HG03378 (cell line): ENCODE results near the gene NBPF4.
"Not testable (repeated sequence)": the region's sequence is repeated elsewhere in the genome, so short reads cannot be mapped to it uniquely, and the experiment has no call there.

Experiments used
- ATAC-seq: cut with Tn5 transposase; IDR thresholded peaks from one replicate; pipeline ENCODE4 v1.9.1; 2021; ENCODE audit warnings: mild to moderate bottlenecking, moderate library complexity; ENCODE audit not compliant: unreplicated experiment

NBPF4 gene

DNA sequence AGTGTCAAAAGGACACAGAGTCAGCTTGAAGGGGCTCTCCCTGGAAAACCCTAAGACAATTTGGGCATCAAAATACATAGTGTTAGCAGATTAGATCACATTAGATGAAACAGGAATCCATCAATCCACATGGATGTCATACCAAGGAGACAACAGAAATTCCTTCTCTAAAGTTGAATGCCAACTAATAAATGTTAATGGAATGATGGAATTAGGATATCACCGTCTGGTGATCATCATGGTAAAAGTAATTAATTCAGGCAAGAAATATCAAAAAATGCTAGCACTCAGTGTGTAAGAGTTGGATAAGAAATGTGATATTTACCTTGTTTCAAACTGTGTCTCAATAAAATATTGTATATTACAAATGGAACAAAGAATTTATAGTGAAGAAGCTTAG lies 32.9 kb downstream of the NBPF4 start:
- ATAC-seq: no peak

DNA sequence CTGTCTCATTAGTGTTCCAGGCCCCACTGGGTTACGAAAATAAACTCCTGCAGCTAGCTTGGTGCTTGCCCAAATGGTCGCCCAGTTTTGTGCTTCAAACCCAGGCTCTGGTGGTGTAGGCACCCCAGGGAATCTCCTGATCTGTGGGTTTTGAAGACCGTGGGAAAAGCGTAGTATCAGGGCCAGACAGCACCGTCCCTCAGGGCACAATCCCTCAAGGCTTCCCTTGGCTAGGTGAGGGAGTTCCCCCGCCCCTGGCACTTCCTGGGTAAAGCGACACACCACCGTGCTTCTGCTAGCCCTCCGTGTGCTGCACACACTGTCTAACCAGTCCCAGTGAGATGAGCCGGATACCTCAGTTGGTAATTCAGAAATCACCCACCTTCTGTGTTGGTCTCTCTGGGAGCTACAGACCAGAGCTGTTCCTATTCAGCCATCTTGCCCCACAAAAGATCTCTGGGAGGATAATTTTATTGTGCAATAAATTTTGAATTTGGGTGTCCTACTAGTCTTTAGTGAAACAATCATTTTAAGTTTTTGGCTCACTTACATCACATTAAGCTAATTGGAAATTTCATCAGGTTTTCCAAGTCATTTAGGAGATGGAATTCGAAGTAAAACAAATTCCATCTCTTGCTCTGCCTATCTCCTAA lies 34.3 kb downstream of the NBPF4 start:
- ATAC-seq: no peak

DNA sequence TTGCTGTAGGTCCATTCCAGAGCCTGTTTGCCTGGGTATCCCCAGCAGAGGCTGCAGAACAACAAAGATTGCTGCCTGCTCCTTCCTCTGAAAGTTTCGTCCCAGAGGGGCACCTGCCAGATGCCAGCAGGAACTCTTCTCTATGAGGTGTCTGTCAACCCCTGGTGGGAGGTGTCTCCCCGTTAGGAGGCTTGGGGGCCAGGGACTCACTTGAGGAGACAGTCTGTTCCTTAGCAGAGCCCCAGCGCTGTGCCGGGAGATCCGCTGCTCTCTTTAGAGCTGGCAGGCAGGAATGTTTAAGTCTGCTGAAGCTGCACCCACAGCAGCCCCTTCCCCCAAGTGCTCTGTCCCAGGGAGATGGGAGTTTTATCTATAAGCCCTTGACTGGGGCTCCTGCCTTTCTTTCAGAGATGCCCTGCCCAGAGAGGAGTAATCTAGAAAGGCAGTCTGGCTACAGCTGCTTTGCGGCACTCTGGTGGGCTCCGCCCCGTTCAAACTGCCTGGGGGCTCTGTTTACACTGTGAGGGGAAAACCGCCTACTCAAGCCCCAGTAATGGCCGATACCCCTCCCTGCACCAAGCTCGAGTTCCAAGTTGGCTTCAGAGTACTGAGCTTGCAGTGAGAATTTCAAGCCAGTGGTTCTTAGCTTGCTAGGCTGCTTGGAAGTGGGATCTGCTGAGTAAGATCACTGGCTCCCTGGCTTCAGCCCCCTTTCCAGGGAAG lies 35.0 kb downstream of the NBPF4 start:
- ATAC-seq: no peak

DNA sequence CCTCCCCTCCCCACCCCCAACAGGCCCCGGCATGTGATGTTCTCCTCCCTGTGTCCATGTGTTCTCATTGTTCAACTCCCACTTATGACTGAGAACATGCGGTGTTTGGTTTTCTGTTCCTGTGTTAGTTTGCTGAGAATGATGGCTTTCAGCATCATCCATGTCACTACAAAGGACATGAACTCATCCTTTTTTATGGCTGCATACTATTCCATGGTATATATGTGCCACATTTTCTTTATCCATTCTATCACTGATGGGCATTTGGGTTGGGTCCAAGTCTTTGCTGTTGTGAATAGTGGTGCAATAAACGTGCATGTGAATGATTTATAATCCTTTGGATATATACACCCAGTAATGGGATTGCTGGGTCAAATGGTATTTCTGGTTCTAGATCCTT lies 40.3 kb downstream of the NBPF4 start:
- not testable (repeated sequence) for ATAC-seq

DNA sequence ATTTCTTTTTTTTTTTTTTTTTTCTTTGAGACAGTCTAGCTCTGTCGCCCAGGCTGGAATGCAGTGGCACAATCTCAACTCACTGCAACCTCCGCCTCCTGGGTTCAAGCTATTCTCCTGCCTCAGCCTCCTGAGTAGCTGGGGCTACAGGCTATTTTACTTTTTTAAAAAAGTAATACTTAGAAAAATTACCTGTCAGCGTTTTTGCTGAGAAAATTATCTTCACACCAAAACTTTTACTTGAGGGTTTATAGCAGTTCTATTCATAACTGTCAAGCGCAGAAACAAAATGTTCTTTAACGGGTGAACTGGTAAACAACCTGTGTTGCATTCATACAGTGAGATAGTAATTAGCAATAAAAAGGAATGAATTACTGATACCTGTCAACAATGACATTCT lies 42.2 kb downstream of the NBPF4 start:
- ATAC-seq: no peak

DNA sequence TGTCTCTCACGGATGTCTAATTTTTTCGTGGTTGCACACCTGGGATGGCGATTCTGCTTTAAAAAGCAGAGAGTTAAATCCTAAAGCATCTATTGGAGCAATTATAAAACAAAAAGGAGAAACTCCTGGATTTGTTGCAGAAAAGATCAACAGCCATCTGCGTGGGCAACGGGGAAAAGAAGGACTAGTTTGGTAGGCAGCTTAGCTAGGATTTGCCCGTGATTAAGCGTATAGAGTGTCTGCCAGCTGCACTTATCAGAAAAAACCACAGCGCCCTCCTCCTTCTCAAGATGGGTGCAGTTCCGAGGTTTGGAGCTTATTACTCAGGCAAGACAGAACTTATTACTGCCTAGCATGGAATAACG lies 43.2 kb downstream of the NBPF4 start:
- ATAC-seq: peak; percentile 40

DNA sequence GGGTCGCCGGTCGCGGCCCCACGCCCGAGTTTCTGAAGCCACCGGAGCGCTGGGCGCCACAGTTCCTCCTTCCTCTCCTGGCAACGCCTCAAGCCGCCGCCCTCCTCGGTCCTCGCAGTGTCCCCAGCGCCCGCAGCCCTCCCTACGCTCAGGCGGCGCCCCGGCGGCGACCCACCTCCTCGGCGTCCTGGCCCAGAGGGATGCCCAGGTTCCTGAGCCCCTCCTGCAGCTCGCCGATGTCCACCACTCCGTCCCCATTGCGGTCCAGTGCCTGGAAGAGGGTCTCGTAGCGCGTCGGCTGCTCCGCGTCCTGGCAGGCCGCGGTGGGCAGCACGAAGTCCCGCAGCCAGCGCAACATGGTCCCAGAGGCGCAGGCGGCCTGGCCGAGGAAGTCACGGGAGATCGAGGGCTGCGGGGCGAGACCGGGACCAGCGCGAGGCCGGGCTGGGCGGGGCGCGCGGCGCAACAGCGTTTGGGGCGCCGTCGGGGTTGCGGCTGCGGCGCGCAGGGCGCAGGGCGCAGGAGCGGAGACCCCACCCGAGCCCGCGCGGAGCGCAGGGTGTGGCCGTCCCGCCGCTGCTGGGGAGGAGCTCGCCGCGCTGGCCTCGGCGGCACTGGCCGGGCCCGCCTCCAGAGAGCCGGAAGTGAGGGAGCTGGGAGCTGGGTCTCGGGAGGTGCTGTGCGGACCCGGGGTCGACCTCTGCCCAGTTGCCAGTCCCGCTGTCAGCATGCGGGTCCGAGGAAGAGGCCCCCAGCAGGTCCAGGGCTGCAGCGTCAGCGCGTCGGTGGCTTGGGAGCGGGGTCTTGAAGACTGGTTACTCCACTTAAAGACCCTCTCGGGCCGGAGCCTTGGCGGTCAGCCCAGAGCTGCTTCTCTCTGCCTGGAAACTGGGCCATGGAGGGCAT lies 43.8 kb downstream of the NBPF4 start, which contains the start of gene SLC25A24:
Gene SLC25A24, minus strand, starts transcription at position 563 of the 906 bp plus-strand sequence. Its CDS starts 205 bp downstream, at position 358.
- peak; percentile 72 for ATAC-seq

DNA sequence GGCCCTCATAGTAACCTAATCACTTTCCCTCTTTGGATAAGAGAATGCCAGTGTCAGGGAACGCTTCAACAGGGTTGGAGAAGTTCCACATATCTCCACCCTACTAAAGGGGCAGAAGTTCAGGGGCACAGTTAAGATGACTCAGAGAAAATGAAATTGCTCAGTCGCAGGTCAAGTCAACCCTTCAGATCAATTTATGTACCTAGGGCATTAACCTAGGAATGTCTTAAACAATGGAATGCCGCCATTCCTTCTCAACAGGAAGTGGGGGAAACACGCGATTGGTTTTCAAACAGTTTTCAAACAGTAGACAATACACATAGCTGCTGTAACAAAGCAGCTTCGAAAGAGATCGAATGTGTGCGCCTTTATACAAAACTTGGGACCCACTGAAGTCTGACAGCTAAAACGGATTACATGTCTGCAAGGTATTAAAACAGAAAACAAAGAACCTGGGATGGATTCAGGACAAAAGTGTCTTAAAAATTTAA lies 44.6 kb downstream of the NBPF4 start:
- ATAC-seq: no peak

DNA sequence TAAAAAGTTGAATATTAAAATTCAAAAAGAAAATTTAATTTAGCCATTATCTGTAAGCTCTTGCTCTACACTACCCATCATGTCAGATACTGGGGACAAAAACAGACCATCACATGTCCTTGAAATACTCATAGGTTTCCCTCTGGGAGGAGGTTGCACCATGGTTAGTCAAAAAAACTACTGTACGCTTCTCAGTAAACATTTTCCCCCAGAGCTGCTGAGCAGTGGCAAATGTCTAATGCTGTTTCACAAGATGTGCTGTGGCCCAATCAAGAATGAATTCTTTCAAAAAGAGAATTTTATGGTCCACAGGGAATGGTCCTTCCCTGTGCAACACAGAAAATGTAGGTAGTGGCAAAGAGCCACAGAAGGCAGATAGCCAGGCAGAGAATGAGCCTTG lies 49.8 kb downstream of the NBPF4 start:
- ATAC-seq: no peak

DNA sequence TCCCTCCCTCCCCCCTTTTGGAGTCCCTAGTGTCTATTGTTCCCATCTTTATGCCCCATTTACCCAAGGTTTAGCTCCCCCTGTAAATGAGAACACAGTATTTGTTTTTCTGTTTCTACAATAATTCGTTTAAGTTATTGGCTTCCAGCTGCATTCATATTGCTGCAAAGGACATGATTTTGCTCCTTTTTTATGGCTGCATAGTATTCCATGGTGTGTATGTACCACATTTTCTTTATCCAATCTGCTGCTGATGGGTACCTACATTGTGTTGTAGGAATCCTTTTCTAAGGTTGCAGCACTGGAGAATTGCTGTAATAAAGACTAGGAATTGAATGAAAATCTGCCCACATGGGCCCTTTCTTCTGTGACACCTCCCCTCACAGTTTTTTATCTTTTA lies 50.5 kb downstream of the NBPF4 start:
- no peak for ATAC-seq

DNA sequence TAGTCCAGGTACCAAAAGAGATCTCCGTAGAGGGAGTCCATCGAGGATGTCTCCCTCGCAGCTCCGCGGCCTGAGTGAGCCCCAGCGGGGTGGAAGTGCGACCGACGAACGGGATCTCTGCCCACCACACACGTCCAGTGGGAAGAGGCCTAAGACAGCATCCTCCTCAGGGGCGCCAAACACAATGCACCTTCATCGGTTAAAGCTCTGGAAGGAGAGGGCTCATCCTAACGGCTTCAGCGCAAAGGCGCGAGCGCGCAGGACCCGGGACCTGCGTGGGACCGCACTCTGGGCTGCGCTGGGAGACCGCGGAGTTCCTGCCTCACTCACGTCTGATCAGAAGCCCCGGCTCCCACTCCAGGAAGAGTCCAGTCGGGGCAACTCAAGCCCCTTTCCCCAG lies 51.3 kb downstream of the NBPF4 start:
- ATAC-seq: no peak

DNA sequence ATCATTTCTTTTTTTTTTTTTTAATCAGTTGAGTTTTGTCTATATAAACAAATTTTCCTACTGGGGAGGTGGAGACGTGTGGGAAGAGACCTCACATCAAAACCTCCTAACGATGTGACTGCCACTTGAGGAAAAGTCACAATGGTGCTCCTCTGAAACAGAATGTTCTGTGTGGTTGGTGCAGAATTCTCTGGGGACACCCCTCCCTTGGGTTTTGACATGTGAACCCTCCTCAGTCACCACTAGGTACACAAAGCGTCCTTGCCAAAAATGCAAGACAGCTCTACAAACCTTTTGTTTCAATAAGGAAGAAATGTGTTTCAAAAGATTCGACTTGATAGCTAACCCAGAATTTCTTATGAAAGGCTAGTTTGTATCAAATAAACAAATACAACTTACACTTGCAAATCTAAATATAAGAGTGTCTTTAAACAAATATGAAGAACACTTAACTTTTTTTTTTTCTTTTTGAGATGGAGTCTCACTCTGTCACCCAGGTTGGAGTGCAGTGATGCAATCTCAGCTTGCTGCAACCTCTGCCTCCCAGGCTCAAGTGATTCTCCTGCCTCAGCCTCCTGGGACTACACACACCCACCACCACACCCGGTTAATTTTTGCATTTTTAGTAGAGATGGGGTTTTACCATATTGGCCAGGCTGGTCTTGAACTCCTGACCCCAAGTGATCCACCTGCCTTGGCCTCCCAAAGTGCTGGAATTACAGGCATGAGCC lies 53.0 kb downstream of the NBPF4 start:
- ATAC-seq: no peak

DNA sequence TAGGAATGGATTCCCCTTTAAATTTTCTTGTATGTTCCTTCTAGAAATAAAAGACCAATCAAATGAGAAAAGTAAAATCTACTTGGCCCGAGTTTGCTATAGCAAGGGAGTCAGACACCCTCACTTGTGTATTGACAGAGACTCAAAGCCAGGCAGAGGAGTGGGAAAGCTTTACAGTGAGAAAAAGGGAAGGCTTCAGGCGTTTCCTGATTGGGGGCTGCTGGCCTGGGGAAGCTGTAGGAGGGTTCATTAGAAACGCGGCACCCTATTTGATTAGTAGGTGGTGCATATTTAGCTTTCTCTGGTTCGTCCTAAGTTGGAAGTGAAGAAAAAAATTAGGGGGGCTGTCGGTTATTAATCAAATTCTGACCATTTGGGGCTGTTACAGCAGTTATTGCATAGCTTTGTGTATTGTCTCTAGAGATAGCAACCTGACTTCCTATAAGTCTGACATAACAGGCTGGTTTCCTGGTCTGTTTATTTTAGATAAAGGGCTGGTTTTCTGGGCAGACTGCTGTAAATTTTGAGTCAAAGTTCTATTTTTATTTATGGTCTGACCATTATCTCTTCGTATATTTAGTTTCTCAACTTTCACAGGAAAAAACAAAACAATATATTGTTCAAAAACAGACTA lies 53.8 kb downstream of the NBPF4 start:
- ATAC-seq: no peak

DNA sequence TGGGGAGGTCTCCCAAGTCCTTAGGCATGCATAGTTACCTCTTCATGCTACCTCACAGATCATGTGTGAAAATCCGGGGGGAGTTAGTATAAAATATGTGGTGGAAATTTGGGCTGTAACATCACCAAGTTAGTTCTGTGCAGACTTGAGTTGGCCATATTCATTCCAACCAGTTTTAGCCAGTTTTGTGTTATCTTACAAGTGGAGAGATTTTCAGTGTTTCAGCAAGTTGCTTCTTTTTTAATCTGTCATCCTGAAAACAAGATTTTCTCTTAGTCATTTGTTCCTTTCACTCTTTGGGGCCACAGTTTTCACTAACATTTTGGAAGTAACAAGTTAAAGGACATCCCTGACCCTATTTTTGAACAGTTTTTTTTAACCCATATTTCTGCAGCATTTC lies 55.1 kb downstream of the NBPF4 start:
- no peak for ATAC-seq

DNA sequence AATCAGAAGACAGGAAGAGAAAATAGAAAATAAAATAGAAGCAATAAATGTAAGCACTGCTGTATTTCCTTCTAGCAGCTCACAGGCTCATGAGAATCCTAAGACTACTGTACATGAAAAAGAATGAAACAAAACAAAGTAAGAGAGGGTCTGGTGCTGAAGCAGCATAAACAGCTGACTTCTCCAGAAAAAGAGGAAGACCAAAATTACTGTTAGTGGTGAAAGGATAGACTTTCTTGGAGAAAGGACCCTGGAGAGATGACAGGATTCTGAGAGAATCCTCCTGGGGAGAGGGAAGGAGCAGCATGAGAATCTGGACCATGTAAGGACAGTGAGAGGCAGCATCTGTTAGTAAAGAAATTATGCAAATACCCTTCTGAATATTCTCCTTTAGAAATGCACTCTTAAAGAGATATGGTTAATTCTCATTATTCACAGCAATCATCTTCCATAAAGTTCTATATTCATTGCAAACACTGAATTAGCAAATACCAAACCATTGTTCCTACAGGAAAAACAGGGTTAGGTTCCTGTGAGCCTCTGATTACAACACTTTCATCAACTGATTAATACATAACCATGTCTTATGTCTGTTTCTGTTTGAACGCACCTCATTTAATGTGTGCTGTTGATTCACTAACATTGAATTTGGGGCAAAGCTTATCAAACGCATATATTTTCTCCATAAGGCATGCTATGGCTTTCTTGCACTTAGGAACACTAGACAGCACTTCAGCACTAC lies 60.7 kb downstream of the NBPF4 start:
- no peak for ATAC-seq

DNA sequence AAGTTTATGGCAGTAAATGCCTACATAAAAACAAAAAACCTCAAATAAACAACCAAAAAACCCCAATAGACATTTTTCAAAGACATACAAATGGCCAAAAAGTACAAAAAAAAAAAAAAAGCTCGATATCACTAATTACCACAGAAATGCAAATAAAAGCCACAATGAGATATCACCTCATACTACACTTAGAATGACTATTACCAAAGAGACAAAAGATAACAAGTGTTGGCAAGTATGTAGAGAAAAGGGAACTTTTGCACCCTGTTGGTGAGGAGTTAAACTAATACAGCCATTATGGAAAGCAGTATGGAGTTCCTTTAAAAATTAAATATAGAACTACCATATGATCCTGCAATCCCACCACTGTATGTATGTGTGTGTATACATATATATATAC lies 64.9 kb downstream of the NBPF4 start:
- ATAC-seq: no peak
